Measurements from ENCODE around the gene GRHL1. TPM values are rescaled to one million over a fixed set of nuclear protein-coding genes. Genes with fewer than 3 reads are reported as not detected.

Gene GRHL1
- total and polyA plus RNA-seq, 2 donors (not counting 3 experiments of a cell fraction or from before 2014, with no cell fraction given): 0.37 to 1.1 TPM

- no peak for FAIRE-seq
- no peak overlapping the region for H3K4me2 ChIP-seq (ENCODE audit: insufficient read depth, low read length)
- dilution Hi-C loops (cut with MboI; ENCODE audit: extremely low pct_ligation_motif_present, low sequenced_read_pairs): no loop called here
- CTCF ChIA-PET: interaction anchor here (1.1 to 4.2 kb wide), 4 partner anchors 49 to 234 kb away, joined by 3 to 52 read pairs (median 6); no protein-coding TSS in a partner anchor
- H3K27ac ChIP-seq (ENCODE audit: insufficient read depth, low read depth, low read length): no peak overlapping the region
- no peaks in the 10 kb centered on the region for H4K20me1 ChIP-seq (replicated peaks; ENCODE audit: control insufficient read depth, extremely low read depth, insufficient read depth, low read length)
- peaks cover 31% of the 10 kb centered on the region for H3K4me1 ChIP-seq (ENCODE audit: control insufficient read depth, extremely low read depth, insufficient read depth, low read length)
- no peaks in the 10 kb centered on the region for H3K9me3 ChIP-seq (replicated peaks; ENCODE audit: control insufficient read depth, insufficient read depth, low read length)
- DNase-seq (ENCODE audit: low read depth, low spot score): no peak
- BruUV-seq (replicated peaks): no TSS peak
- H3K9me1 ChIP-seq (replicated peaks; ENCODE audit: control insufficient read depth, extremely low read depth, insufficient read depth, low read length): no peaks in the 10 kb centered on the region
- no peaks in the 10 kb centered on the region for H3K27me3 ChIP-seq (ENCODE audit: control insufficient read depth in 2 of 2, insufficient read depth in 2 of 2, low read length in 2 of 2)
- H3K9ac ChIP-seq (replicated peaks; ENCODE audit: extremely low read depth, insufficient read depth, low read length): no peak overlapping the region
- TF ChIP-seq JUN (IDR thresholded peaks at IDR 0.05; ENCODE audit: borderline replicate concordance, insufficient read depth, insufficient read length, low read depth) (no peak), GATA2 (IDR thresholded peaks at IDR 0.05; ENCODE audit: insufficient read depth, insufficient read length, low read depth, low read length) (no peak), FOS (IDR thresholded peaks at IDR 0.05; ENCODE audit: borderline replicate concordance, insufficient read depth, low read length) (no peak), CTCF (IDR thresholded peaks at IDR 0.05; ENCODE audit: extremely low read depth in 1 of 2, insufficient read depth in 1 of 2, low read depth in 1 of 2, low read length in 2 of 2) (no peak), POLR2A (IDR thresholded peaks at IDR 0.05; ENCODE audit: low read depth, low read length) (no peak), MAX (IDR thresholded peaks at IDR 0.05; ENCODE audit: insufficient read depth, insufficient read length) (no peak), MYC (IDR thresholded peaks at IDR 0.05; ENCODE audit: low read depth, low read length) (no peak)
- no peaks in the 10 kb centered on the region for H3K36me3 ChIP-seq (ENCODE audit: control insufficient read depth in 2 of 2, extremely low read depth in 1 of 2, insufficient read depth in 2 of 2, low read length in 2 of 2)
- H3K4me3 ChIP-seq (replicated peaks in 1 of 3; ENCODE audit: insufficient read depth in 1 of 3, low read depth in 1 of 3, low read length in 3 of 3): no peak overlapping the region
- H2AFZ ChIP-seq (ENCODE audit: low read depth, low read length): no peak overlapping the region
- H3K79me2 ChIP-seq (ENCODE audit: control insufficient read depth, insufficient read depth, low read length): no peaks in the 10 kb centered on the region
- intact Hi-C loops (cut with micrococcal nuclease): no loop called here
- POLR2A ChIA-PET: interaction anchor here (0.8 kb wide), 1 partner anchor 15 kb away, joined by 4 read pairs; no protein-coding TSS in a partner anchor
Observed at GRCh38 chr2:10033251-10034006, 81.9 kb downstream of the GRHL1 start.

Measured in endothelial cell of umbilical vein (primary cell).